ENCODE measurements around the gene ADH4.

DNA sequence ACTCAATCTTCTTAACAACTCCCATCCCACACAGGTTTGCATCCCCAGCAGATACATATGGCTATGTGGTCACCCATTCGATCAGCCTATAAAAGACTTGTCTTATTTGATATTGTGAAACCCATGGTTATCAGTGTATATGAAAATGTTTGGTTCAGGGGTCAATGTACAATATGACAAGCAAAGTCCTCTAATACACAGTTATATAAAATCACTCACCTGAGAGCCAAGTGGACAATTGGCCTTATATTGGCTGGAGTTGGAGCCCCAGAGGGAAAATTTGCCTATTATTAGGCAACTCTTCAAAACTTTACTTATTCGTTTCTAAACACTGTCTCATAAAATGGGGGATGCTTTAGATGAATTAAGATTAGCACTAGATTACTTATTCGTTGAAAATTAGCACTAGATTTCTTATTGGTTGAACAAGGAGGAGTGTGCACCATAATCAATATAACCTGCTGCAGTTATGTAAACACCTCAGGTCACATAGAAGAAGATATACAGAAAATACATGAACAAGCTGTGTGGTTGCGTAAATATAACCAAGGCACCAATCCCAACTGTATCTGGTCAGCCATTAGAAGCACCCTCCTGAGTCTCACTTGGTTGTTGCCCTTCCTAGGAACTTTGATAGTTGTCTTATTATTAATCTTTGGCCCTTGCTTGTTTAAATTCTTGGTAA is 10.7 kb upstream of the ADH4 start:
- TF ChIP-seq, protein P1, sequence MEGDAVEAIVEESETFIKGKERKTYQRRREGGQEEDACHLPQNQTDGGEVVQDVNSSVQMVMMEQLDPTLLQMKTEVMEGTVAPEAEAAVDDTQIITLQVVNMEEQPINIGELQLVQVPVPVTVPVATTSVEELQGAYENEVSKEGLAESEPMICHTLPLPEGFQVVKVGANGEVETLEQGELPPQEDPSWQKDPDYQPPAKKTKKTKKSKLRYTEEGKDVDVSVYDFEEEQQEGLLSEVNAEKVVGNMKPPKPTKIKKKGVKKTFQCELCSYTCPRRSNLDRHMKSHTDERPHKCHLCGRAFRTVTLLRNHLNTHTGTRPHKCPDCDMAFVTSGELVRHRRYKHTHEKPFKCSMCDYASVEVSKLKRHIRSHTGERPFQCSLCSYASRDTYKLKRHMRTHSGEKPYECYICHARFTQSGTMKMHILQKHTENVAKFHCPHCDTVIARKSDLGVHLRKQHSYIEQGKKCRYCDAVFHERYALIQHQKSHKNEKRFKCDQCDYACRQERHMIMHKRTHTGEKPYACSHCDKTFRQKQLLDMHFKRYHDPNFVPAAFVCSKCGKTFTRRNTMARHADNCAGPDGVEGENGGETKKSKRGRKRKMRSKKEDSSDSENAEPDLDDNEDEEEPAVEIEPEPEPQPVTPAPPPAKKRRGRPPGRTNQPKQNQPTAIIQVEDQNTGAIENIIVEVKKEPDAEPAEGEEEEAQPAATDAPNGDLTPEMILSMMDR (IDR thresholded peaks at IDR 0.05), result no peak
- no peak for TF ChIP-seq POLR2A (IDR thresholded peaks at IDR 0.05)
